GM19043 (cell line): ENCODE measurements around the gene TMEFF2.
"Not testable (repeated sequence)": the region's sequence is repeated elsewhere in the genome, so short reads cannot be mapped to it uniquely, and the experiment has no call there.

ENCODE experiments used
- ATAC-seq: cut with Tn5 transposase; IDR thresholded peaks from one replicate; pipeline ENCODE4 v1.9.1; 2021; ENCODE audit warnings: low read depth; ENCODE audit not compliant: unreplicated experiment

Gene TMEFF2

GRCh38 chr2:191942090-191942738 is 252.5 kb downstream of the TMEFF2 start:
- no peak for ATAC-seq

- ATAC-seq: no peak
These were observed 253.3 kb downstream of the TMEFF2 start for GRCh38 chr2:191941376-191941929.

GRCh38 chr2:191938779-191939178 is 256.0 kb downstream of the TMEFF2 start:
- ATAC-seq: no peak

GRCh38 chr2:191936882-191937405 is 257.8 kb downstream of the TMEFF2 start:
- no peak for ATAC-seq

GRCh38 chr2:191935247-191935646 is 259.5 kb downstream of the TMEFF2 start:
- ATAC-seq: no peak

GRCh38 chr2:191933307-191934105 is 261.2 kb downstream of the TMEFF2 start:
- ATAC-seq: peak; percentile 89

- no peak for ATAC-seq
These were observed 262.4 kb downstream of the TMEFF2 start for GRCh38 chr2:191932286-191932685.

- no peak for ATAC-seq
These were observed 263.4 kb downstream of the TMEFF2 start for GRCh38 chr2:191931329-191931728.

- no peak for ATAC-seq
These were observed 264.5 kb downstream of the TMEFF2 start for GRCh38 chr2:191930205-191930604.

GRCh38 chr2:191929288-191929687 is 265.4 kb downstream of the TMEFF2 start:
- no peak for ATAC-seq

GRCh38 chr2:191927991-191928390 is 266.7 kb downstream of the TMEFF2 start:
- ATAC-seq: no peak

GRCh38 chr2:191927319-191927867 is 267.3 kb downstream of the TMEFF2 start:
- ATAC-seq: no peak

GRCh38 chr2:191926671-191927070 is 268.1 kb downstream of the TMEFF2 start:
- no peak for ATAC-seq

- no peak for ATAC-seq
These were observed 271.1 kb downstream of the TMEFF2 start for GRCh38 chr2:191923652-191923997.

GRCh38 chr2:191922736-191923651 is 271.7 kb downstream of the TMEFF2 start:
- peak; percentile 93 for ATAC-seq

- ATAC-seq: not testable (repeated sequence)
These were observed 273.1 kb downstream of the TMEFF2 start for GRCh38 chr2:191921650-191922049.

GRCh38 chr2:191920502-191920901 is 274.2 kb downstream of the TMEFF2 start:
- ATAC-seq: no peak

- ATAC-seq: no peak
These were observed 276.6 kb downstream of the TMEFF2 start for GRCh38 chr2:191917967-191918651.

- ATAC-seq: no peak
These were observed 277.3 kb downstream of the TMEFF2 start for GRCh38 chr2:191917430-191917881.

- no peak for ATAC-seq
These were observed 277.9 kb downstream of the TMEFF2 start for GRCh38 chr2:191916826-191917225.
